HG02870 (cell line): ENCODE measurements around the gene RAB11FIP2.
A peak's percentile ranks its signal among the peaks of the same experiment; 100 is the strongest.

ENCODE experiments used
- ATAC-seq: cut with Tn5 transposase; IDR thresholded peaks from one replicate; pipeline ENCODE4 v1.9.1; 2021; ENCODE audit warnings: mild to moderate bottlenecking, moderate library complexity; ENCODE audit not compliant: unreplicated experiment

Gene RAB11FIP2

DNA sequence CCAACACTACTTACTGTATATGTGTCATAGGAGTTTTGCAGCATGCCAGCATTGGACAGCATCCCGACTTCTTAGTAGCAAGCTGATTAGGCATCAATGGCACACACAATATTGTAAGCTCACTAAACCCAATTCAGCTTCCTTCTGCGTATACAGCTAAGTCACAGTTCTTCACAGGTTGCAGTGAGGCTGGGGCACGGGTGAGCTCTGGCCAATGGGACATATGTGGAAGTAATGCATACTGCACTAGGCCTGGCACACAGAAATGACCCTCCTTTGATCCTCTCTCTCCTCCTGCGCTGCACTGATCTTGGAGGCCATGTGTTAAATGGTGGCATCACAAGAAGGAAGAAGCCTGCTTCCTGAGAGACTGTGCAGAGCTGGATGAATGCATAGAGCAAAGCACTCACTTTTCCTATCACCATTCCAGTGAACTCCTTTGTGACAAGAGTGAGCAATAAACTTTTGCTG is 11.9 kb downstream of the RAB11FIP2 start:
- ATAC-seq, result no peak

GRCh38 chr10:118033905-118034304 is 12.8 kb downstream of the RAB11FIP2 start:
- no peak for ATAC-seq

DNA sequence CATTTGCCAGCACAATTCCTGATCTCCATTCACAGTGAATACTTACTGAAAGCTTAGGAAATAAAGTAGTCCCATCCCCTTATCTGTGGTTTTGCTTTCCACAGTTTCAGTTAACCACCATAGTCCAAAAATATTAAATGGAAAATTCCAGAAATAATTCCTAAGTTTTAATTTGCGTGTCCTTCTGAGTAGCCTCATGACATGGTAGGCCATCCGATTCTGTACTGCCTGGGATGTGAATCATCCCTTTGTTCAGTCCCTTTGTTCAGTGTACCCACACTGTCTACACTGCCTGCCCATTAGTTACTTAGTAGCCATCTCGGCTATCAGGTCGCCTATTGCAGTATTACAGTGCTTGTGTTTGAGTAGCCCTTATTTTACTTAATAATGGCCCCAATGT is 14.2 kb downstream of the RAB11FIP2 start:
- no peak for ATAC-seq

DNA sequence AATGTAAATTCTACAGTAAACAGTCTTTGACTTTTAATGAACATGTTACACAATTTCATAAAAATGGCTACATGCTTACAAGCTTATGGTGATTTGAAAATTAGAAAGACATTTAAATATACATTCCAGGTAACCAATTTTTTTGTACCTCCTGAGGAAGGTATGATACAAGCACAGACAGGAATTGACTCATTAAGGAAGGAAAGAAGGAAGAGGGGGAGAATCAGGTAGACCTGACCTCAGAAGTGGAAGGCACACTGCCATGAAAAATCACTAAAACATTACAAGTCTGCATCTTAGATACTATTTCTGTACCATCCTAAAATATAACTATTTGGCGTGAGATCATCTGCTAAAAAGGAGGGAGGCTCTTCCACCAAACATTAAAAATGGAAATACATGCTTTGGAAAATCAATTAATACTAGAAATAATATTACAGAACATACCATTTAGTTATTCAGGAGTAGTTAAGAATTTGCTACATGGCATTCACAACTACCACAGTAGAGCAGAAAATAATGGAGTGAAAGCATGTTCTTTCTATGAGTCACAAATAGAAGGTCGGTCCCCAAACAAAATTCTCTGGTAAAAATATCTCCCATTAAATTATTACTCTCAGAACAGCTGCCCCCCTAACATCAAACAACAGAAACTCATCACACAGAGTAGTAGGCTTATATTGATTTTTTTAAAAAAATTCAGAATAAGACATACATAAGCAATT is 15.2 kb downstream of the RAB11FIP2 start:
- no peak for ATAC-seq

DNA sequence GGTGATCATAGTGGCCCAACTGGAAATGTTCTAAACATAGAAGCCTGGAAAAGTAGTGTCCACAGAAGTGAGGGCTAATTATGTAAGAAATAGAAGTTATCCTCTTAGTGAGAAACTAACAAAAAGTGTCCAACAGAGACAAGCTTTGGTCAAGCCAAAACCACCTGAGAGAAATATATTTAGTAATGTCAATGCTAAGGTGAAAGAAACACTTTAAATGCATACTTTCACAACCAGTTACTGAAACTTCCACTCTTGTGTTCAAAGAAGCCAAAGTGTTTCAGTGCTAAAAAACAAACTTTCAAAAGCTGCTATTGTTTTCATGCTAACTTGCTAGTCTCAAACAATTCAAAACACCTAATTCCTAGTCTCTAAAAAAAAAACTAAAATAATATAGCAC is 18.1 kb downstream of the RAB11FIP2 start:
- peak; percentile 99 for ATAC-seq

GRCh38 chr10:118027397-118027796 is 19.3 kb downstream of the RAB11FIP2 start:
- no peak for ATAC-seq

GRCh38 chr10:118026936-118027335 is 19.8 kb downstream of the RAB11FIP2 start:
- no peak for ATAC-seq

- no peak for ATAC-seq
These were observed 26.4 kb downstream of the RAB11FIP2 start for GRCh38 chr10:118020365-118020764.

DNA sequence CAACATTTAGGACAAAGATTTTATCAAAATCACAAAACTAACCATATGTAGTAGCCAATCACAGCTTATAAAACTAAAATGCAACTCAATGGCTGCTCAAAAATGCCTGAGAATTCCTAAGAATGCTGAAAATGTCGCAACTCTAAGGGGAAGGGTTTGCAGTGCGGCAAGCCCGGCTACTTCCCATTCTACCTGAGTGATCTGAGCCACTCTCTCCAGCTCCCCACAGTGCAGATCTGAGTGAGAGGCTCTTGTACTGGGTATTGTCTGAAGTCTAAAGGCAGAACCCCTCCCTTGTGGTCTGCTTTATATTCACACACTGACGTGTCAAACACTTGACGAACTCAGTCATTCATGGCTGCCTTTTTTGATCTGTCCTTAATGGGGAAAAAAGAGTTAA is 28.9 kb downstream of the RAB11FIP2 start:
- no peak for ATAC-seq

DNA sequence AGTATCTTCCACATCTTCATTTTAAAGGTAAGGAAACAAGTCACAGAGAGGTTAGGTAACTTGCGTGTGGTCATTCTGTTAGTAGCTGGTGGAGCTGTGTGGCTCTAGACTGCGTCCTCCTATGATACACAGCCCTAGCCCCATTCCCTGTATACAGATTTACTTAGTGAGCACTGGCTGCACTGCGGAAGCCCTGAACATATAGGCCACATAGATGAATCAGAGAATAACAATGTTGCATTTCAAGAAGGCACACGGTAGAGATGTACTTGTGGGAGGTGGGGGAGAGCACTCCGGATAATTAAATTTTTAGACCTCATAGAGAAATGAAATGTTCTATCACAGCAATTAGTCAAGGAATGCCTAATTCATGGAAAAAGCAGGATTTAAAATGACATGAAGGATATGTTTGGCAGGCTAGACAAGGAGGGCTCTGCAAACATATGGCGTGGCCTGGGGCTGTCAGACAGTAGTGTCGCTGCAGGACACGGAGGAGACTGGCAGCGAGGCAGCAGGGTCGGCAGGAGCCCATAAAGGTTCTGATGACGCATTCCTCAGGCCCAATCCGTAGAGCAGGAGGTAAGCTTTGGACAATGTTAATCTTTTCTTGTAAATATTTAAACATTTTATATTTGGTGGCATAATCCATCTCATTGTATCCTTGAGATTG is 29.5 kb downstream of the RAB11FIP2 start:
- no peak for ATAC-seq

DNA sequence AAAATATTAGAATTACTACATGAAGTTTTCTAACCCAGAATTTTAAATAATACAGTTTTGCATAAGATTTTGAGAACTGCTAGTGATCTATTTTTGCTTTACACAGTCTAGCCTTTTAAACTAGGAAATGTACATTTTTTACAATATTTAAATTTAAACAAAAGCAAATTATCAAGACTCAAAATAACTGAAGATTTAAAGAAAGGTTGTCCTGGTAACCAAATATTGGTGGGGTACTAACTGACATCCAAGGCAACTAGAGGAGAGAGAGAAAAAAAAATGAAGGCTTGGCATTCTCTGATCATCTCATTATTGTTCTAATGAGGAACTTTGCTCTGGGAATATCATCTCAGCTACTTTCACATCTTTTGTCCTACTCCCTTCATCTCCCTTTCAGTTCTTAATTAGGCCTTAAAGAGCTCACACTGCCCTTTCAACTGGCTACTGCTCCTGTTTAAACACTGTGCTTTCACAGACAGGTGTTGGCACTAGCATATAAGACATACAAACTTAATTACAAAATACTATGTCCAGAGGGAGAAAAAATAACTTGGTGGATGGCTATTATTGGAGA is 33.7 kb downstream of the RAB11FIP2 start:
- no peak for ATAC-seq

DNA sequence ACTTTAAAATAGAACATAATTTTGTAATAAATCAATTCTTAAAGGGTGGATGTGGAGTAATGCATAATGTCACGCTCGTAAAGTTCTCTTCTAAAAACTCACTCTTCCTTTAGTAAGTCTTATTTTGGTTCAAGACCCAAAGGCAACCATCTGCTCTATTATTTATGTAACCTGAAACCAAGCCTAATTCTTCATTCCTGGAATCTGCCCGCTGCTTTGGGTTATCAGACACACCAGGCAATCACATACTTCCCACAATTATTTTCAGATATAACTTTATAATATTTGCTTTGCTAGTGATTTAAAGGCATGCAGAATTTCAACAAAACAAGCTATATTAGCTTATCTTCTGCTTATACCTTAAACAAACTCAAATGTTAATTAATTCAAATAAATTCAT is 39.0 kb downstream of the RAB11FIP2 start:
- no peak for ATAC-seq

- no peak for ATAC-seq
These were observed 43.6 kb downstream of the RAB11FIP2 start for GRCh38 chr10:118003126-118003525.

GRCh38 chr10:118002581-118002980 is 44.2 kb downstream of the RAB11FIP2 start:
- ATAC-seq, result no peak

- no peak for ATAC-seq
These were observed 49.1 kb downstream of the RAB11FIP2 start for GRCh38 chr10:117997673-117998072.

DNA sequence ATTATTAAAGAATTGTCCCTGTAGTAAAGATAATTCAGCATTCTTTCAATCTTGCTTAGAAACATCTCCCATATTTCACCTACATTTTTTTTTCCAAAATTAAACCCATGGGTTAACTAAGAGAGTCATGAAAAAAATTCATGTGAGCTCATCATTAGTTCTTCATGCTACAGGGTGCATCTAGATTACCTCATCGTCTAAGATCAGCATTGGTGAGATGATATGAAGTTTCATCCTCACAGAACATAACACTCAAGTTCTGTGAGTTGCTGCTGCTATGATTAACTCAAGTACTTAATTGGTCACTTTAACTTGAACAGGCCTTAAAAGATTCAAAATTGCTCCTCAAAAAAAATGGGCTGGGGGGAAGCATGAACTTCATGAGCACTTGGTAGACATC is 50.0 kb downstream of the RAB11FIP2 start:
- ATAC-seq, result no peak

DNA sequence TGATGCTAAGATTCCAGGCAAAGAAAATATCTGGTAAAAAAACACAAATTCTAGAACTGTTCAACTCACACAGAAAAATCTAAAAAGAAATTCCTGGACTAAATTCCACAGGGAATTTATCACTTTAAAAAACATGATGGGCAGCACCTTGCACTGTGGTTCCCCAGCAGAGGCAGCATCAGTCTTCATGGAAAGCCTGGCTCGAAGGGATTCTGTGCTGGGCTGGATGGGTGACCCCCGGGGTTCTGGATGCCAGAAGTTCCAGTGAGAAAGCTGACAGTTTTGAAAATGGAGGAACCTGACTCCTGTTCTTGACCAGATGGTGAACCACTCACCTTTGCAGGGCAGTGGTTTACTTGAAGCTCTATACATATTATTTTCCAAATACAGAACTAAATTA is 52.0 kb downstream of the RAB11FIP2 start:
- no peak for ATAC-seq

DNA sequence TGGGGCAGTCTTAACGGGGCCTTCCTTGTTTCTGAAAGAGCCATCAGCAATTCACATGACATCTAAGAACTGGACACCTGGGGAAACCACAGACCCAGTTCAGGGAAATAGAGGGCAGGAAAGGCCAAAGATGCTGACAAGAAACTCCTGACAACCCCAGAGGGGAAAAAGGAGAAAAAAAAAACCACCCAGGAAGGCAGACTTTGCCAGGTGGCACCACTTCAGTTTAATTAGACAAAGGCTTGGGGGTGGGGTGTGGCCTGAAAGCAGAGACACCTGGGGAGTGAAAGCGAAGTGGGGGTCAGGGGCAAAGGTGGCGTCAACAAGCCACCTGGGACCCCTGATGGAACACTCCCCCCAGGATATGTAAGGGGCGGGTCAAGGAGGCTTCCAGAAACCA is 53.6 kb downstream of the RAB11FIP2 start:
- ATAC-seq, result no peak

GRCh38 chr10:117991701-117992100 is 55.0 kb downstream of the RAB11FIP2 start:
- no peak for ATAC-seq

- no peak for ATAC-seq
These were observed 56.8 kb downstream of the RAB11FIP2 start for GRCh38 chr10:117989962-117990361.

DNA sequence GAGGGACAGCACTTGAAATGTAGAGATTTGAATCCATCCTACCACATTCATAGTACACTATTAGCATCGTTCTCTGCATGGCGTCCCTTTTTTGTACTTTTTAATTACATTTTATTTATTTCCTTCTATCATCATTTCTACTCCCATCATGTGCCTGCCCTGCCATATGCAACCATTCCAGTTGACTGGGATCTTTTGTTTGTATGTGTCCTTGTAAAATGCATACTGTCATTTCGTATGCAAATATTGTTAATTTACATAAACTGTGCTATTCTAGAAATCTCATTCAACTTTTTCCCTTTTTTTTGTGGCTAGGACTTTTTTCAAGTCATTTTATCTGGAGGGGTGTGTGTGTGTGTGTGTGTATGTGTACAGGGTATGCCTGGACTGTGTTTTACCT is 57.9 kb downstream of the RAB11FIP2 start:
- ATAC-seq, result no peak

GRCh38 chr10:117987244-117987909 is 59.4 kb downstream of the RAB11FIP2 start:
- ATAC-seq, result no peak
